Heart left ventricle (tissue), 16 donors: ENCODE results near the gene ARSD. TPM values are rescaled to one million over a fixed set of nuclear protein-coding genes. Genes with fewer than 3 reads are reported as not detected.

Experiments used
- ATAC-seq, 4 donors: fragments of 200-7000 bp; cut with Tn5 transposase; one replicate each; pipeline ENCODE4 v1.9.1; 2020 to 2022; ENCODE audit warnings: moderate library complexity in 4 of 4, mild to moderate bottlenecking in 3 of 4, moderate number of reproducible peaks in 1 of 4
- DNase-seq, 5 donors: peaks; one replicate each; pipeline ENCODE4 v3.0.0-alpha.2; 2020
- H3K27ac ChIP-seq, 12 donors: fragments of 200-600 bp; sonication (generic) in 4 of 12; one replicate each; pipeline versions ENCODE4 v1.5.0 to v1.8.0; 2016 to 2022; ENCODE audit warnings: mild to moderate bottlenecking in 2 of 12
- H3K27me3 ChIP-seq, 9 donors: fragments of 200-600 bp; sonication (generic) in 2 of 9; one replicate each; pipeline versions ENCODE4 v1.5.1 to v1.8.0; 2016 to 2022; ENCODE audit warnings: mild to moderate bottlenecking in 3 of 9
- H3K36me3 ChIP-seq, 9 donors: fragments of 200-600 bp; sonication (generic) in 2 of 9; one replicate each; pipeline versions ENCODE4 v1.5.0 to v1.8.0; 2018 to 2022; ENCODE audit warnings: mild to moderate bottlenecking in 2 of 9
- H3K4me1 ChIP-seq, 12 donors: fragments of 200-600 bp; sonication (generic) in 4 of 12; one replicate each; pipeline versions ENCODE4 v1.5.0 to v1.8.0; 2016 to 2022; ENCODE audit warnings: mild to moderate bottlenecking in 3 of 12
- H3K4me3 ChIP-seq, 12 donors: fragments of 200-600 bp; sonication (generic) in 4 of 12; one replicate each; pipeline versions ENCODE4 v1.5.0 to v1.8.0; 2017 to 2022; ENCODE audit warnings: mild to moderate bottlenecking in 9 of 12, moderate library complexity in 4 of 12
- H3K9me3 ChIP-seq, 12 donors: fragments of 200-600 bp; sonication (generic) in 4 of 12; one replicate each; pipeline versions ENCODE4 v1.5.0 to v1.8.0; 2016 to 2022; ENCODE audit warnings: mild to moderate bottlenecking in 1 of 12
- CTCF ChIP-seq, 12 donors: fragments of 200-600 bp; sonication (generic) in 4 of 12; IDR thresholded peaks; one replicate each; pipeline versions ENCODE4 v1.5.0 to v1.8.0; 2018 to 2022; ENCODE audit warnings: antibody characterized with exemption in 12 of 12, mild to moderate bottlenecking in 5 of 12
- POLR2A ChIP-seq, 2 donors: fragments of 450-650 bp; IDR thresholded peaks; one replicate each; pipeline ENCODE4 v1.6.1; 2017; ENCODE audit warnings: antibody characterized with exemption in 2 of 2, mild to moderate bottlenecking in 2 of 2, moderate library complexity in 2 of 2
- WGBS, 4 donors: extraction: QIAGEN DNeasy Blood & Tissue Kit in 2 of 4; methylation state at CpG; one replicate each; pipeline versions ENCODE4 v1.1.5 to v1.1.7; 2013 to 2018; 5-methylcytosine and 5-hydroxymethylcytosine counted together
- intact Hi-C, 10 donors: fragments of 100-400 bp; cut with DNase I; formaldehyde crosslinking; loops; one replicate each; pipeline versions ENCODE4 v1.11.1 to v1.14.2; 2022
- polyA plus RNA-seq, 2 donors: library from polyadenylated mRNA; stranded (reverse); fragments of 200-250 nt; gene quantifications; one replicate each; pipeline ENCODE4 v1.2.3, GENCODE V29; 2013
- total RNA-seq, 9 donors: library from RNA; depleted of rRNA in 2 of 9; stranded (reverse); fragments of >200 nt in 2 of 9; fragmentation: NEBNext Ultra II Directional in 3 of 9; extraction: Animal tissue kit (Norgen Biotek cat#: 25700) in 3 of 9; gene quantifications; one replicate each; pipeline versions ENCODE4 v1.1.0 to v1.2.4, GENCODE V29; 2016 to 2023
- donor health status: ischemic (EF 13 %, LVEDD 7.1; RV severe dilation, severe dysfunction).
- donor health status: healthy with polysubstance abuse.
- donor health status: DM: no; HTN: yes; CAD: no.
- donor health status: DM: no; HTN: no; CAD: no.
- donor health status: ischemic (EF 25% LVEDD 6.9; RV normal size, moderate dysfunction).
- donor health status: ischemic (EF 25% LVEDD 5.7; RV mildly dilated, moderate dysfunction).
- donor health status: healthy.
- donor health status: DM: yes; HTN: yes; CAD: no.
- donor health status: ischemic (EF 35%, LVEDD 5.7; RV mildly dilated, moderate dysfunction).
- donor health status: nonischemic (EF 11% LVEDD 7.7; RV severe dilation, severe dysfunction).
- donor health status: DM: yes; HTN: yes; CAD: no.
- donor health status: PGD.
- donor health status: ischemic (EF 29% LVEDD 5.4; RV normal size, mild dysfunction).
- donor health status: nonischemic (EF 23%, LVEDD 6.1; RV moderate dilation, normal function).

ARSD gene
- total and polyA plus RNA-seq, 11 donors: 3.2 to 23.6 (median 8.6) TPM

GRCh38 chrX:2910109-2910508 is 19.0 kb downstream of the ARSD start:
- no peak for DNase-seq
- WGBS, 4 donors: 95 to 98% (median 96%) methylated on average over 3 of the region's 3 CpGs
- intact Hi-C loops: no loop called here
- no peak overlapping the region for H3K4me3 ChIP-seq
- peaks cover 0 to 29% (median 3%) of the 10 kb centered on the region in 9 donors for H3K36me3 ChIP-seq
- H3K27me3 ChIP-seq: no peaks in the 10 kb centered on the region
- ATAC-seq: no peak
- H3K9me3 ChIP-seq: no peaks in the 10 kb centered on the region
- no peak overlapping the region for H3K27ac ChIP-seq
- TF ChIP-seq POLR2A (IDR thresholded peaks at IDR 0.05) (no peak), CTCF (IDR thresholded peaks at IDR 0.05) (no peak)
- H3K4me1 ChIP-seq: no peaks in the 10 kb centered on the region

- DNase-seq (no peak), ATAC-seq (no peak)
- H3K4me3 ChIP-seq: no peak overlapping the region
- peaks cover 0 to 16% (median 0%) of the 10 kb centered on the region in 12 donors for H3K9me3 ChIP-seq
- H3K36me3 ChIP-seq: peaks cover 0 to 20% (median 3%) of the 10 kb centered on the region in 9 donors
- no peak for TF ChIP-seq POLR2A (IDR thresholded peaks at IDR 0.05)
- TF ChIP-seq CTCF (IDR thresholded peaks at IDR 0.05): no peak
- H3K27me3 ChIP-seq: no peaks in the 10 kb centered on the region
- no peak overlapping the region for H3K27ac ChIP-seq
- intact Hi-C loops: no loop called here
- H3K4me1 ChIP-seq: no peaks in the 10 kb centered on the region
- WGBS, 4 donors: 50 to 99% (median 85%) methylated on average over 2 of the region's 2 CpGs
Observed at GRCh38 chrX:2908125-2908685, 20.9 kb downstream of the ARSD start.

GRCh38 chrX:2907295-2907694 is 21.8 kb downstream of the ARSD start:
- DNase-seq (no peak), ATAC-seq (no peak)
- no peak overlapping the region for H3K4me3 ChIP-seq
- no peaks in the 10 kb centered on the region for H3K4me1 ChIP-seq
- H3K9me3 ChIP-seq: peaks cover 0 to 22% (median 0%) of the 10 kb centered on the region in 12 donors
- H3K27ac ChIP-seq: no peak overlapping the region
- TF ChIP-seq POLR2A (IDR thresholded peaks at IDR 0.05) (no peak), CTCF (IDR thresholded peaks at IDR 0.05) (no peak)
- 93 to 97% (median 93%) methylated on average over 23 to 27 of the region's 27 CpGs for WGBS, 4 donors
- H3K27me3 ChIP-seq: no peaks in the 10 kb centered on the region
- intact Hi-C loops: no loop called here
- peaks cover 0 to 20% (median 3%) of the 10 kb centered on the region in 9 donors for H3K36me3 ChIP-seq

- Histone ChIP-seq H3K4me3 (no peak overlapping the region), H3K9me3 (peaks cover 0 to 22% (median 0%) of the 10 kb centered on the region in 12 donors), H3K36me3 (peaks cover 0 to 13% (median 0%) of the 10 kb centered on the region in 9 donors), H3K27me3 (peaks cover 0 to 4% (median 0%) of the 10 kb centered on the region in 9 donors), H3K27ac (no peak overlapping the region), H3K4me1 (peaks cover 0 to 3% (median 0%) of the 10 kb centered on the region in 12 donors)
- WGBS, 4 donors: 95 to 98% (median 98%) methylated on average over 2 of the region's 2 CpGs
- intact Hi-C loops: no loop called here
- ATAC-seq (no peak), DNase-seq (no peak)
- no peak for TF ChIP-seq CTCF (IDR thresholded peaks at IDR 0.05)
- no peak for TF ChIP-seq POLR2A (IDR thresholded peaks at IDR 0.05)
Observed at GRCh38 chrX:2903366-2903765, 25.8 kb downstream of the ARSD start.
